HG03460 (cell line): ENCODE measurements around the gene CFAP157.

ENCODE experiments used
- ATAC-seq: cut with Tn5 transposase; IDR thresholded peaks from one replicate; pipeline ENCODE4 v1.9.1; 2021; ENCODE audit not compliant: unreplicated experiment

The CFAP157 gene

DNA sequence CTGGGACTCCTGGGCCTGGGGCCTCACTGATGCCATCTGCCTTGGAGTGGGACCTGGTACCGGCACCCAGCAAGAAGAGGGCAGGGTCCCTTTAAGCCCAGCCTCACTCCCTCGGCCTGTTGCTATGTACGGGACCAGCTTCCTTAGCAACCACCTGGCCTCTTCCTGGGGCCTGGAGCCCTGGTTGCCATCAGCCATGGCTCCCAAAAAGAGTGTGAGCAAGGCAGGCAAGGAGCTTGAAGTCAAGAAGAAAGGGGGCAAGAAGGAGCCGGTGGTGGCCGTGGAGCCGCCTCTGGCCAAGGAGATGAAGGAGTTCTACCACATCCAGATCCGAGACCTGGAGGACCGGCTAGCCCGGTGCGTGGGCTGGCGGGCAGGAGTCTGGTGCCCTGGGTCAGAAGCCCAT, at the start of gene CFAP157:
Gene CFAP157 (plus strand): TSS at position 153 of the 406 bp plus-strand sequence. CDS start 44 bp downstream, at position 197.
- no peak for ATAC-seq

DNA sequence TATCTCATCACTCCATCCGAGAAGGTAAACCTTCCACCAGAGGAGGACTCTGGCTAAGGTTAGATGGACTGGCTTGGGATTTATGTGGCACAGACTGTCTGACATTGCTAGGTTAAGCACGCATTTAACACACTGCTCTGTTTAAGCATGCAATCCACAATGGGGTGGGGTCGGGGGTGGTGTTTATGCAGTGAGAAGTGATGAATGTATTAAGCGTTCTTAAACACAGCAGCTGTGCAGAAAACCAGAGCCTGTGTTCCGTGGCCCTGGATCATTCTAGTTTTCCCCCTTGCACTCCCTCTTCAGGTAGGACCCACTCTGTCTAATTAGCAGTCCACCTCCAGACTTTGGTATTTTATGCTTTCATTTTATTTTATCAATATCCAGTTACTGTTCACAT, 48.4 kb upstream of the CFAP157 start:
- ATAC-seq, result no peak

DNA sequence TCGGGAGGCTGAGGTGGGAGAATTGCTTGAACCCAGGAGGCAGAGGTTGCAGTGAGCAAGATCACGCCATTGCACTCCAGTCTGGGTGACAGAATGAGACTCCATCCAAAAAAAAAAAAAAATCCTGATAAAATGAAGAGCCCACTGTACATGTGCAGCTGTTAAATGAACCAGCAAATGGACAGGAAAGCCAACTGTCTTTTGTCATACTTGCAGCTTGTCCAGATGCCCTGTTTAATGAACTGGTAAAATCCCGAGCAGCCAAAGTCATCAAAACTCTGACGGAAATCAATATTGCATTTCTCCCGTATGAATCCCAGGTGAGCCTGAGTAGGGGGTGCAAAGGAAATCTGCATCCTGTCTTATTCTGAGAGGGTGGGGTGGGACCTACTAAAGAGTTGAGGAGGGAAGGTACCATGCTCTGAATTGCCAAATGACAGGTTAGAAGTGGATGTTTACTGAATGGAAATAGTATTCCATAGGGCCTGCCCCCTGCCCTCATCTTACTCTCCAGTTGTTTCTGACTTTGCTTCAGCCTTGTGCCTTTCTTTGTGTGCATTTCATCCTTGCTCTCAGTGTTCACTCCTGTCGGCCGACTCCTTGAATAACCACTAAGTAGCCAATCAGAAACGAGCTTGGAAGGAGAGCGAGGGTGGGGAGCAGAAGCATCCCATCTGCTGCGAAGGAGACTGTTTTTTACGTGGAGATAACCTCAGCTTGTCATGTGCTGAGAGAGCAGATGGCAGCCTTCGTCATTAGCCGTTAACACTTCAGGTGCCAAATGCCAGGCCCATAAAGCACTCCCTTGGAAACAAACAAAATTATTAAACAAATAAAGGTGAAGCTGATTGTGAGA, 45.7 kb upstream of the CFAP157 start:
- no peak for ATAC-seq

DNA sequence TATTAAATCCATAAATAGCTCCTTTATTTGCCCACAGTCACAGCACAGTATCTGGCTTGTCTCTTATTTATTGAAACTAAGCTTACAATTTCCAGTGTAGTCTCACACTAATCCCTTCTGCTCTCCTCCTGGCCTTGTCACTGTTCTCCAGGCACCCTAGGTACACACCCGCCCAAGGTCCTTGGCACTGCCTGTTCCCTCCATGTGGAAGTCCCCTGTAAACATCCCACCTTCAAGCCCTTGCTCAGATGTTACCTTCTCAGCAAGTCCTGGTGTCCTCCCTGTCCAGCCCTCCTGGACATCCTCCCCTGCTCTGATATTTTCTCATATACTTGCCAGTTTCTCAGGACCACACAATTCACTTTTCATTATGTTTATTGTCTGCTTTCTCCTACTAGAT, 44.2 kb upstream of the CFAP157 start:
- no peak for ATAC-seq

DNA sequence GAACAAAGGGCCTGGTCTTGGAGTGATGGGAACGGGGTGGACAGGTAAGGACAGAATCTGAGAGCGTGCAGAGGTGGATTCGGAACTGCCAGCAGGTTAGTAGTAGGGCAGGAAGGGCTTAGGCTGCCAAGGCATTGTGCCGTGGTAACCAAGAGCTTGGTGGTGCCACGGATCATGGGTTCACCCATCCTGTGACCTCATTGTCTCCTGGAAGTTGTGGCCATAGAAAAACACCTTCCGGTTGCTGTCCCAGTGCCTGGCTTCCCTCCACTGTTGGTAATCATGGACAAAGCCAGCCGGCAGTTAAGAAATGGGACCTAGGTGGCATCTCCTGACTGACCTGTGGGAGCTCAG, 42.5 kb upstream of the CFAP157 start:
- no peak for ATAC-seq

DNA sequence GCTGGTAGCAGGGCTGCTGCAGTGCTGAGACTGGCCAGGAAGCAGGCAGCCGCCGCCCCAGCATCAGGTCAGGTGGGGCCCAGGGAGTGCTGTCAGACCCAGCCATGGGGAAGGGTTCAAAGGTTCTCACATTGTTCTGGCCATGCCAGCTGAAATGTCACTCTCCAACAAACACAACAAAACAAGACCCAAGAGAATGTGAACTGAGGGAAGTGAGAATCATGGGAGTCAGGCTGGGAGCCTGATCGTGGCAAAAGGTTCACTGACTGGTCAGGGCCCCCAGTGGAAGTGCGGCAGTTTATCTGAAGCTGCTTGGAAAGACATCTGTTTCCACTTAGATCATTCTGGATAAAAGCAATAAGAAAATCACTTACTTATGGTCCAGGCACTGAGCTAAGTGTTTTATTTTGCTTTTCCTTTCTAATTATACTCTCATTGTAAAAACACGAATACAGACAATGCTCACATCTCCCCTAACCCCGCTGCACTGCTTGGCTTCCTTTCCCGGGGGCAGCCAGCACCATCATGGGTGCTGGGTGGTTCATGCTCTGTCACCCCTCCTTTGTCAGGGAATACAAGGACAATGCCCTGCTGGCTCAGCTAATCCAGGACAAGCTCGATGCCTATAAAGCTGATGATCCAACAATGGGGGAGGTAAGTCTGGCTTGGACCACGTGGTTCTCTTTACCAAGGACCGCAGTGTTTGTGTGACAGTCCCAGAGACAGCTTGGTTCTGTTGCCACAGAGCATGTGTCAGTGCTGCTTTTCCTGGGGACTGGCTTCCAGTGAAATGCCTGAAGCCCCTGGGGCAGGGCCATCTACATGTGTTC, 41.9 kb upstream of the CFAP157 start:
- no peak for ATAC-seq

DNA sequence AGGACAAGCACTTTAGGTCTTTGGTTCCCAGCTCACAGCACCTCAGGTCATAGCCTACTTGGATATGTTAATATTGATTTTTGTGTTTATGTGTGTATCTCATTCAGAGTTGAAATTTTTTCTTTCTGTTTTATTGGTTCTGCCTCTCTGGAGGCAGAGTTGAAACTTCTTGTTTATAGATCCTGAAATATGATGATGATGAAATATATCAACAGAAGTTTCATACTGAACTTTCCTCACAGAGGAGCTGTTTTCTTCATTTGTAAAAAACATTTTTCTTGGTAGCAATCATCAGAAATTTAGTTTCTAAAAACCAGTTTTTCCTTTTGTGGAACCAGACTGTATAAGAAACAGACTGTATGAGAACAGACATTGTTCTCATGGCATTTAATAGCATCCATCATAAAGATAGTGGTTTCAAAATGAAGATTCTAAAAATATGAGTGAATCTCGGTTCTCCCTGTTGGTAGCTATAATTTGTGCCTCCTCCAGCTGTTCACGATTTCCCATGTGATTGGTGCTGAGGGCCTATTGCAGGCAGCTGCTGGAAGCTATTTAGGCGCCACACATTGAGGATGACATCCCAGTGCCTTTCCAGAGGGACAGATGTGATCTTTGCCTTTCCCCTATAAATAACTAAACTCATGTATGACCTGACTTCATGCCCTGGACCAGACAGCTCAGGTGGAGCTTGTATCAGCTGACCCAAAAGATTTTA, 39.5 kb upstream of the CFAP157 start:
- no peak for ATAC-seq

DNA sequence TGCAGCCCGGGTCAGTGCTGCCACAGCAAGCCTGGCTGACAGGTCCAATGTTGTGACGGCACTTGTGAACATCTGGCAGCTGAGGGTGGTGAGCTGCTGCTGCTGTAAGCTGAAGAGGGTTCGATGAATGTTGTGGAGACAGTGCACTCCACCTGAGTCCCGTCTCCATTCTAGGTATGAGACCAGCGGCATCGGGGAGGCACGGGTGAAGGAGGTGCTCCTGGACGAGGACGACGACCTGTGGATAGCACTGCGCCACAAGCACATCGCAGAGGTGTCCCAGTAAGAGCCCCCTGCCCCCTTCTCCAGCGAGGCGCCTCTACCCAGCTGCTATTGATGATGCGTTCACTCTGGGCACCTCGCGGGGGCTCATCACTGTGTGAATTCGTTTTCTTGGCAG, 38.9 kb upstream of the CFAP157 start:
- ATAC-seq, result no peak

DNA sequence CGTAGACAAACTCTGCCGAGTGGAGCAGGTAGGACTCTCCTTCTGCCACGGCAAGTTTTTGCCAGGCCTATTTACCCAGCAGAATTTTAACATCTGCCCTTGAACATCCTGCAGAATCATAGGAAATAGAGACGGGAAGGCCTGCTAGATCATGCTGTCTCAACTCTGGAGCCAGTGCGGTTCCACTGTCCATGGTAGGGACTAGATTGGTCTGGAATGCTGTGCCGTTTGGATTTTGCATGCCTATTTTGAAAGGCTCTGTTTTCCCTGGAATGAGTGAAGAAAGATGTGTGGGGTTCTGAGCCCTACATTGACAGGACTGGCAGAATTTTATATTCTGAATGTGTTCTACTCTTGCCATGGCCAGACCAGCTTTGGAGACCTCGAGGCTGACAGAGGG, 33.6 kb upstream of the CFAP157 start:
- ATAC-seq, result no peak

DNA sequence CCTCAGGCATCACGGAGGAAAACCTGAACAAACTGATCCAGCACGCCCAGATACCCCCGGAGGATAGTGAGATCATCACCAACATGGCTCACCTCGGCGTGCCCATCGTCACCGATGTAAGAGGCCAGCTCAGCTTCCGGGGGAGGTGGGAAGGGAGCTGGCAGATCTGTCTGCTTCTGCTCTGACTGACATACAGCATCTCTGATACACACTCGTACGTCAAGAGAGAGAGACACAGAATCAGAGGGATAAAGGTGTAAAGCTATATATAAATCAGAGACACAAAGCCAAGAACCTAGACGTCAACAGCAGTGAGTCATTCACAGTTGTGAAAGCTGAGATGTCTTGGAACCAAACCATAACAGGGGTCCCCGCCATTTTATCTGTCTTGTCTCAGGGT, 30.1 kb upstream of the CFAP157 start:
- no peak for ATAC-seq

DNA sequence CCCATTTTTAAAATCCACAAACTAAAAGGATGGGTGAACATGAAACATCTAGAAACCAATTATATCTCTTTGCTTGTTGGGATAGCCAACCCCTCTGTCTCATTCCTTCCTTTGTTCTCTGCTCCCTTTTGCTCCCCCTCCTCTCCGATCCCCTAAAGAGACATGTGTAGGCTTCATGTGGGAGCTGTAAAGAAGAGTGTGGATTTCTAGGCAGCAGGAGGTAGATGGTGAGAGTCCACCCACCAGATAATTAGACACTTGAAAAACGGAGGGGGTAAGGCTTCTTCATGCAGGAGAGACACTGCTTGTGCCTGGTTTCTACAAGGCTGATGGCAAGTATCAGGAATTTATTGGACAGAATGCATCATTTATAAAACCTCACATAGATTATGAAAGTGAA, 27.3 kb upstream of the CFAP157 start:
- ATAC-seq, result no peak

DNA sequence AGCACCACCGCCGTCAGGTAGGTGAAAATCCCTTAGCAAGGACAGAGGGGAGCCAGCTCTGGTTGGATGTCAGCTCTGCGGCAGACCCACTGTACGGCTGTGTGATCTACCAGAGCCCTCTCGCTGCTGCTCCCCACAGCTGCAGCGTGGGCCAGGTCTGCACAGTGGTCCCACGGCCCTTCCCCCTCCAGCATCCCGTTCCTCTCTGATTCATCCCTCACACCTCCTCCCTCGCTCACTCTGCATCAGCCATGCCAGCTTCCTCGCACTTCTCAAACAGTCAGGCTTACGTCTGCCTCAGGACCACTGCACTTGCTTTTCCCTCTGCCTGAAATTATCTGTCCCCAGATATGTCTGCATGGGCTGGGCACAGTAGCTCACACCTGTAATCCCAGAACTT, 26.6 kb upstream of the CFAP157 start:
- no peak for ATAC-seq

DNA sequence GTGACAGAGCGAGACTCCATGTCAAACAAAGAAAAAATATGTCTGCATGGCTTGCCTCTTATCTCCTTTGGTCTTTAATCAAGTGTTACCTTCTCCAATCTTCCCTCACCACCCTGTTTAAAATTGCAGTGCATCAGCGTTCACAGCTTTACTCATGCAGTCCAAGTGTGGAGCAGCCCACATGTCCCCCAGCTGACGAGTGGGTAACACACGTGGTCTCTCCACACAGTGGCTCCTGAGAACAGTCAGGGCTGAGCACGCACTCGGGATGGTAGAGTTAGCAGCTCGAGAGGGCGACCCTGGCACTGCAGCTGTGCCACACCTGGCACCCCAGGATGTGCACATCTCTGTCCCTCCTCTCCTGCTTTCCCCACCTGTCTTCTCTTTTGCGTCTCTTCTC, 25.9 kb upstream of the CFAP157 start:
- no peak for ATAC-seq

DNA sequence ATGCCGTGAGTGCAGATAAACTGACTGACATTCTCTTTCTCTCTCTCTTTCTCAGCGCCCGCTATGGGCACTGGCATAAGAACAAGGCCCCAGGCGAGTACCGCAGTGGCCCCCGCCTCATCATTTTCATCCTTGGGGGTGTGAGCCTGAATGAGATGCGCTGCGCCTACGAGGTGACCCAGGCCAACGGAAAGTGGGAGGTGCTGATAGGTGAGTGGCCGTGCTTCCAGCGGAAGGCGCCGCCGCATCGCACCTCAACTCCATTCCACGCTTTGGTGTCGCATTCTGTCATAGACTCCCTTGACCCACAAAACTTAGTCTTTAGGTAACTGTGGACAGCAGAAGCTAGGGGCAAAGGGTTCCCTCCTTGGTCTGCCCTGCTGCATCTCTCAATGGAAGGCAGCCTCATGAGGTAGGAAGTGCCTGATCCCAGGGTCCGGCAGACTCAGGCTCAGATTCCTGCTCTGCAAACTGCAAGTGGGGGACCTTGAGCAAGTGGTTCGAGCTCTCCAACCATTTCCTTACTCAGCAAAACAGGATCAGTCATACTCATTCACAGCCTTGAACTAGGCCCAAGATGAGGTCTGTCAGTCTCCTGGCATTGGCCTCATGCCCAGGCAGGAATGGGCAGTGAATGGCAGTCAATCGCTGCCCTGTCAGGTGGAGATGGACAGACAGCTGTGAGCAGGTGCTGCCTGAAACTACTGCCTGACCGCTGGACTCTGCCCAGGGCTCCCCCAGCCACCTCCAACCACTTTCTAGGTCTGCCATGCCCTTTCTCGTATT, 24.2 kb upstream of the CFAP157 start:
- ATAC-seq, result no peak

DNA sequence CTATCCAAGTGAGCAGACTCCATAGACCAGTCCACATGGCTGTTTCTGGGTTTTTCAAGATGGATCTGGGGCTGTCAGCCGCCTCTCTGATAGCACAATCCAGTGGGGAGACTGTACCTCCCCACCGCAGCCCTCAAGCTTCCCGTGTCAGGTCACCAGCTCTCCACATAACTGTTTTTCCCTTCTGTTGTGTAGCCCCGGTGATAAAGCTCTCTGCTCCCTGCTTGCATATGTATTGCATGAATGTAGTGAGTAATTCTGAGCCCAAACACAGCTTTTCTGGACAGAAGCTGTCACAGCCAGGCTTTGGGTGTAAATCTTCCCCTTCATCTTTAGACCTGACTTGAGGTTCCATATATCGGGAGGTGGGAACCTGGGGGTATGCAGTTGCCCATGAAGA, 23.1 kb upstream of the CFAP157 start:
- no peak for ATAC-seq

DNA sequence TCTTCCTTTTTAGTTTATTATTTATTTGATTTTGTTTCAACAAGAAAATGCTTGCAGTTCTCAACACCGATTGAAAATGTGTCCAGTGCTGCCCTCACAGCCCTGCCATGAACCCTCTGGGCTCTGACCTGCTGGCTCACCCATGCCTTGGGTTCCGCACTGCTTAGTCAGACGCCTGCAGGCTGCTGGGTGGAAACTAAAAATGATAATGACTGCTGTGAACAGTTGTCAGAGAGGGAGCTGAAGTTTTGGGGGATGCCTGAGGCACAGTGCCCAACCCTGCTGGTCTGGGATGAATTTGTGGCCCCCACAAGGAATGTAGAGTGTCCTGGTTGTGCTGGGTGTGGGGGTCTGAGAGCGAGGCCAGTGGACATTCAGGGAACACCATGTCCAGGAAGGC, 22.2 kb upstream of the CFAP157 start:
- ATAC-seq, result no peak

DNA sequence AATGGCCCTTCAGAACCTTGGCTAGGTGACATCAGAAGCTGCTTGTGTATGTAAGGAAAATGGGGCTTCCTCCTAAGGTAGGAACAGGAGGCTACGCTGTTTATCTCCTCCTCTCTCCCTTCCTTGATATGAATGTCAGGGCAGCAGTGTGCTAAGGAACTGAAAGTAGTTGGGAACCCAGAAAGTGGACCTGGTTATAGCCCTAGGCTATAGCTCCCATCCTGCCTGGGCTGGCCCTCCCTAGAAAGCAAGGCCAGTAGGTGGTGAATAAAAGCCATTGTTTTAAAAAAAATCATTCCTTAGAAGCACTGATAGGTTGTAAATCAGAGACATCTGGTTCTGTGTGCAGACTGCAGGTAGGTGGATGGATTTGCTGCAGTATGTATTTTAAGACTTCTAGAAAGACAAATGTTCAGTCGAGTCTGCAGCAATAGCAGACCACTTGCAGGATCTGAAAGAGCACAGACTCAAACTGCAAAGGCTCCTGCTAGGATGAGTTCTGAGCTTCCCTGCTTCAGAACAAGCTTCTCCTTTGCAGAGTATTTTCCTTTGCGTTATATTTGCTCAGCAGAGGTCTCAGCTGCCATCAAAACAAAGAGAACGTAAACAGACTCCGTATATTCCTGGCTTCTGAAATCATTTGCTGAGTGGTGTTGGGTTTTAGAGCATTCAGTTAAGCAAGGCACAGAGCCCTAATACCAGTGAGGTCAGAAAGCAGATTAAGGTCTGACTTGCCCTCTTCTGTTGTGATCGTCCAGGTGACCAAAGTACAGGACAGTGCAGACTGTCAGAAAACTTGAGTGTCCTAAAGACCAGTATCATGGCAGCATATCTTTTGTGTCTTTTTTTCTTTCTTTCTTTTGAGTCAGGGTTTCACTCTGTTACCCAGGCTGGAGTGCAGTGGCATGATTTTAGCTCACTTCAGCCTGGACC, 20.1 kb upstream of the CFAP157 start:
- no peak for ATAC-seq

DNA sequence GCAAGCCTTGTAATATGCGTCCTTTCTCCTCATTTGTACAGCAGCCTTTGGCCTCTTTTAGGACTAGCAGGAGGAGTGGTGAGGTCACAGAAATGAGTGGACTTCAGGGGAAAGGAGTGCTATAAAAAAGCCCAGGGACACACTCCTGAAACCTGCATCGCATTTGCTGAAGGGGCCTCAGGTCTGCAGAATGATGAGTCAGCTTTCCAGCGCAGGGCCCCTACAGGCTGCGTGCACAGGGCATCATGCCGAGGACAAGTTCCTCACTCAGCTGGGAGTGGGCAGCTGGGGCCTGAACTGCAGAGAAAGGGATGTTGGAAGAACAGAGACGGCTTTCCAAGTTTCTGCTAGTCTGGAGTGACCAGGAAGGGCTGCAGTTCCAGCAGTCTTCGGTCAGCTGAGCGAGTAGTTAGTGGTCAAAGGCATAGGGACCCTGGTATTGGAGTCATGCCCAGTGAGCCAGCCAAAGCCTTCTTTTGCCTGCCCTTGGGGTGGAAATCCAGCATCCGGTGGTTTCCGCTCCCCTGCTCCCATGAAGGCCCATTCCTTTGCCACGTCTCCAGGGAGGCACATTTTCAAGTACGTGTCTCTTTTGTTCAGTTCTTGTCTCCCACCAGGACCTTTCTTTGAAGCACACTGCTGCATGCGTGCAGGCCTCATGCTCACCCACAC, 17.3 kb upstream of the CFAP157 start:
- no peak for ATAC-seq

DNA sequence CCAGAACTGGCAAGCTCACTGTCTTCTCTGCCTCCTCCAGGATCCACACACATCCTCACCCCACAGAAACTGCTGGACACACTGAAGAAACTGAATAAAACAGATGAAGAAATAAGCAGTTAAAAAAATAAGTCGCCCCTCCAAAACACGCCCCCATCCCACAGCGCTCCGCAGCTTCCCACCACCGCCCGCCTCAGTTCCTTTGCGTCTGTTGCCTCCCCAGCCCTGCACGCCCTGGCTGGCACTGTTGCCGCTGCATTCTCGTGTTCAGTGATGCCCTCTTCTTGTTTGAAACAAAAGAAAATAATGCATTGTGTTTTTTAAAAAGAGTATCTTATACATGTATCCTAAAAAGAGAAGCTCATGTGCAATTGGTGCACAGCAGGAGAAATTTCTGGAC, 16.1 kb upstream of the CFAP157 start:
- no peak for ATAC-seq
